HUES48 (cell line): ENCODE data around the gene MIOX.
A peak's percentile ranks its signal among the peaks of the same experiment; 100 is the strongest.

ENCODE experiments used
- H3K27ac ChIP-seq: one replicate; pipeline ENCODE4 v1.7.0; 2013; ENCODE audit warnings: low read depth, low read length, inconsistent platforms
- H3K27me3 ChIP-seq: 2 replicates; pipeline ENCODE4 v1.6.1; 2013; ENCODE audit warnings: mild to moderate bottlenecking, low read length; ENCODE audit not compliant: control insufficient read depth, insufficient read depth
- H3K36me3 ChIP-seq: 2 replicates; pipeline ENCODE4 v1.6.1; 2013; ENCODE audit warnings: low read length; ENCODE audit not compliant: control insufficient read depth, insufficient read depth
- H3K4me1 ChIP-seq: 2 replicates; pipeline ENCODE4 v1.6.1; 2013; ENCODE audit warnings: mild to moderate bottlenecking, low read length; ENCODE audit not compliant: control insufficient read depth, insufficient read depth
- H3K4me3 ChIP-seq: 2 replicates; pipeline ENCODE4 v1.5.1; 2013; ENCODE audit warnings: mild to moderate bottlenecking, low read depth, low read length
- H3K9ac ChIP-seq: 2 replicates; pipeline ENCODE4 v1.6.1; 2013; ENCODE audit warnings: mild to moderate bottlenecking, low read depth, low read length, moderate library complexity
- H3K9me3 ChIP-seq: 2 replicates; pipeline ENCODE4 v1.6.1; 2013; ENCODE audit warnings: low read length; ENCODE audit not compliant: control insufficient read depth, insufficient read depth

The MIOX gene

DNA sequence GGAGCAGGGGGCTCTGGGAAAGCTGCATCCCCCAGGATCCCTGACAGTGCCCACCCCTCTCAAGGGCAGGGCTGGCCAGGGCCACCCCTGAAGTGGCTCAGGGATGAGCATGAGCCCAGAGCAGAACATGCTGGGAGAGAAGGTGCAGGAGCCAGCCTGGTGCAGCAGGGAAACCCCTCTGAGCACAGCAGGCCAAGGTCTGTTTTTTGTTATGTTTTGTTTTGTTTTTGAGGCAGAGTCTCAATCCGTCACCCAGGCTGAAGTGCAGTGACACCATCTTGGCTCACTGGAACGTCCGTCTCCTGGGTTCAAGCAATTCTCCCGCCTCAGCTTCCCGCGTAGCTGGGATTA is 11.0 kb upstream of the MIOX start:
- Histone ChIP-seq H3K27me3 (peaks cover 13% of the 10 kb centered on the region), H3K9me3 (no peaks in the 10 kb centered on the region), H3K4me3 (peak overlapping the region; percentile 75; the same call in 1 of the 2 replicates), H3K9ac (no peak overlapping the region), H3K27ac (no peak overlapping the region), H3K36me3 (no peaks in the 10 kb centered on the region), H3K4me1 (peaks cover 9% of the 10 kb centered on the region)

DNA sequence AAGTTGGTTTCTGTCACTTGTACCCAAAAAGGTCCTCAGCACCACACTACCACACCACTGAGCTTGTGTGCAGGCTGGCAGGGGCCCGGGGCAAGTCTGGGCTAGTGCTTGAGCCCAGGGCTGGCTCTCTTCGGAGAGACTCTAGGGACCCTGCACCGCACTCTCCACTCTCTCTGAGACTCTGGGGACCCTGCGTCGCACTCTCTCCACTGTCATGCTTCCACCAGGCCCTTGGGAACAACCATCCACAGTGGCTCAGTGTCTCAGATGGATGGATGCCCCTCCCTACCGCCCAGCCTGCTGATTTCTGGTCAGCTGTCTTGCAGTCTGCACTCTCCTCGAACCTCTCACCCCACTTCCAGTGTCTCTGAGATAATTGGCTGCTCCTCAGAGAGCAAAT is 9.8 kb upstream of the MIOX start:
- Histone ChIP-seq H3K4me1 (peaks cover 9% of the 10 kb centered on the region), H3K9me3 (no peaks in the 10 kb centered on the region), H3K27ac (no peak overlapping the region), H3K9ac (no peak overlapping the region), H3K4me3 (no peak overlapping the region), H3K27me3 (peaks cover 18% of the 10 kb centered on the region), H3K36me3 (no peaks in the 10 kb centered on the region)

DNA sequence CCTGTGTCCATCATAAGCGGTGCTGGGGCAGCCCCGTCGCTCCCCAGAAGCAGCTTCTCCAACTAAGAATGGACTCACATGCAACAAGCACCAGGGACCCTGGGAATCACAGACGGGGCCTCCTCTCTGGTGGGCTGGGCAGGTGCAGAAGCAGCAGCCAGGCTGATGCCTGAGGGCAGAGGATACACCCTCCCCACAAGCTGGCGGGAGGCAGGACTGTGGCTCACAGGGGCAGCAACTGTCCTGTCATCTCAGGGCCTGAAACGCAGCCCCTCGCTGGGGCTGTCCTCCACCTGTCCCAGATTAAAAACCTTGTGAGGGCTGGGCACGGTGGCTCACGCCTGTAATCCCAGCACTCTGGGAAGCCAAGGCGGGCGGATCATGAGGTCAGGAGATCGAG is 8.7 kb upstream of the MIOX start:
- no peak overlapping the region for H3K27ac ChIP-seq

DNA sequence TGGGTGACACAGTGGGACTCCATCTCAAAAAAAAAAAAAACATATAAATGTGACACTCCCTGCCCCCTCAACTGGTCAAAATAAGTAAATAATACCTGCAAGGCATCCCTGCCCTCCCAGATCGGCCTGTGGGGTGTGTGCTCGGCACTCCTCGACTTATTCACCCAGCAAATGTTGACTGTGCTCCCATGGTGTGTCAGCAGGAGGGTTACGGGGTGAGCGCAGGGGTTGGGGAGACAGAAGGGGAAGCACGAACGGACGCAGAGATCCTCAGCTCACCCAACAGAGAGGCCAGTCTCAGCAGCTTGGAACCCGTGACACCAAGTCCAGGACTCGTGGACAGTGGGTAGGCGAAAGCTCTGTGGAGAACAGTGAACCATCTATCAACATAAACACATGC is 6.9 kb upstream of the MIOX start:
- Histone ChIP-seq H3K4me1 (peaks cover 4% of the 10 kb centered on the region; the same call in 1 of the 2 replicates), H3K9me3 (no peaks in the 10 kb centered on the region), H3K9ac (no peak overlapping the region)

More for the DNA sequence above, 8.7 kb upstream of the MIOX start:
- Histone ChIP-seq H3K36me3 (no peaks in the 10 kb centered on the region), H3K4me1 (peaks cover 9% of the 10 kb centered on the region), H3K9me3 (no peaks in the 10 kb centered on the region), H3K9ac (no peak overlapping the region), H3K4me3 (no peak overlapping the region), H3K27me3 (peaks cover 18% of the 10 kb centered on the region)

DNA sequence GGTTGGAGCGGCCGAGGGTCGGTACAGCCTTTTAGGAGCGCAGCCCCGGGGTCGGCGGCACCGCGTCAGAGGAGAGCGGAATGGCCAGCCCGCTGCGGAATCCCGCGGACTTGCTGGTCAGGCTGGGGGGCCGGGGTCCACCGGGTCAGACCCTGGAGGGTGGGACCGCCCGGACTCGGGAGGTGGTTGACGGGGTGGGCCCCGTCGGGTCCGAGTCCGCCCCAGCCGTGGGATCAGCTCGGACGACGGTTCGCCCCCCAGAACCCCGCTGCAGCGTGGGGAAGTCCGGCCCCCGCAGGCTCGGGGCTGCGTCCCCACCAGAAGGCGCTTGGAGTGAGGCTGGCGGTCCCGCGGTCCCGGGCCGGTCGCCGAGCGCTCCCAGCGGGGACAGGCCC is 5.6 kb upstream of the MIOX start:
- Histone ChIP-seq H3K27me3 (peaks cover 18% of the 10 kb centered on the region), H3K4me3 (peak overlapping the region; percentile 77), H3K27ac (no peak overlapping the region), H3K9me3 (no peaks in the 10 kb centered on the region), H3K36me3 (no peaks in the 10 kb centered on the region), H3K9ac (peak overlapping the region; percentile 54; the same call in 1 of the 2 replicates), H3K4me1 (no peaks in the 10 kb centered on the region; the same call in 1 of the 2 replicates)

More for the DNA sequence above, 6.9 kb upstream of the MIOX start:
- no peaks in the 10 kb centered on the region for H3K36me3 ChIP-seq
- peaks cover 18% of the 10 kb centered on the region for H3K27me3 ChIP-seq
- H3K4me3 ChIP-seq, result no peak overlapping the region
- H3K27ac ChIP-seq, result no peak overlapping the region

DNA sequence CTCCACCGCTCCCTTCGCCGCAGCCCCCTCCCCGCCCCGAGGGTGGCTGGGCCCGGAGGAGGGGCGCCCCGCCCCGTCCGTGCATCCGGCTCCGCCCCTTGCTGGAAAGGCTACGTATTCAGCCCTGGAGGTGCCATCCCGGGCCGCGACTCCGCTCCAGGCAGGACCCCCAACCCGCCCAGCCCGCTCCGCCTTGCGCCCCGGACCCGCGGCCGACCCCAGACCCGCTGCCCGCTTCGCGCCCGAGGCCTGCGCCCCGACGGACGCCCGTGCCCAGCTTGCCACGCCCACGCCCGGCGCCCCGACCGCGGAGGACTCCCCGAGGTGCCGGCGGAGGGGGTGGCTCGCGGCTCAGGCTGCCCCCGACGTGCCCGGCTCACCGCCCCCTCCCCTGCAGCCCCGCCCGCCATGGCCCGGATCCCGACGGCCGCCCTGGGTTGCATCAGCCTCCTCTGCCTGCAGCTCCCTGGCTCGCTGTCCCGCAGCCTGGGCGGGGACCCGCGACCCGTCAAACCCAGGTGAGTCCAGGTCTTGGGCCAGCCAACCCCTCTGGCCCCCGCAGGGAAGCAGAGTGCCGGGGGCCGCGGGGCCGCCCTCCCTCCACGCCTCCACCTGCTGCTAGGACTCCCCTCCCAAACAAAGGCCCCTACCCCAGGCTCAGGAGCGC is 5.1 kb upstream of the MIOX start, which contains the start of gene ADM2:
Gene ADM2 (plus strand): TSS at position 104 of the 667 bp plus-strand sequence. CDS start 305 bp downstream, at position 409.
- H3K4me1 ChIP-seq, result no peaks in the 10 kb centered on the region; the same call in 1 of the 2 replicates
- H3K27me3 ChIP-seq, result peaks cover 18% of the 10 kb centered on the region
- H3K4me3 ChIP-seq, result peak within 1 kb of the TSS; percentile 77
- no peaks in the 10 kb centered on the region for H3K9me3 ChIP-seq
- H3K9ac ChIP-seq, result peak within 1 kb of the TSS; percentile 73
- no peaks in the 10 kb centered on the region for H3K36me3 ChIP-seq
- no peak within 1 kb of the TSS for H3K27ac ChIP-seq

DNA sequence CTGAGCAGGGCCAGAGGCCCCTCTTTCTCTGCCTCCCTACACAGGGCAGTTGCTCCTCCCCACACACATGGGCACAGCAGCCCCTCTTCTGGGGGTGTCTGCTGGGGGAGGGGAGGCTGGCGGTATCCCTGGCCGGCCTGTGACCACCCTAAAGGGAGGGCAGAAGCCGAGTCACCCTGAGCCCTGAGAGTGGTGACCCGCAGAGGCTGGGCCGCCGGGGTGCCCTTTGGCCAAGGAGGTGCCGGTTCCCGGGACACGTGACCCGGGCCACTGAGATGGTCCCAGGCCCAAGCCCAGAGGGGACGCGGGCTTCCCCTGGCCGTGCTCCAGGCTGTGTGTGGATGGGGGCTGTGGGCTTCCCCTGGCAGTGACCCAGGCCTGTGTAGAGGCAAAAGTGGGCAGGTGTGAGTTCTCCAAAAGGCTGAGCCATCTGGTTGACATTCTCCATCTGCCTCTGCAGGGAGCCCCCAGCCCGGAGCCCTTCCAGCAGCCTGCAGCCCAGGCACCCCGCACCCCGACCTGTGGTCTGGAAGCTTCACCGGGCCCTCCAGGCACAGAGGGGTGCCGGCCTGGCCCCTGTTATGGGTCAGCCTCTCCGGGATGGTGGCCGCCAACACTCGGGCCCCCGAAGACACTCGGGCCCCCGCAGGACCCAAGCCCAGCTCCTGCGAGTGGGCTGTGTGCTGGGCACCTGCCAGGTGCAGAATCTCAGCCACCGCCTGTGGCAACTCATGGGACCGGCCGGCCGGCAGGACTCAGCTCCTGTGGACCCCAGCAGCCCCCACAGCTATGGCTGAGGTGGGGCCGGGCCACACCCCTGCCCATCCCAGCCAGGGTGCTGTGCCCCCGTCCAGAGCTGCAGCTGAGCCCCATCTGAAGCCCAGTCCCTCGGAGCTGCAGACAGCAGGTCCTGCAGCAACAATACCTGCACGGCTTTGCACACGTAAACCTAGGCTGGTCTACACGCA is 4.3 kb upstream of the MIOX start:
- Histone ChIP-seq H3K9ac (peak overlapping the region; percentile 73), H3K36me3 (no peaks in the 10 kb centered on the region), H3K4me1 (no peaks in the 10 kb centered on the region), H3K4me3 (peak overlapping the region; percentile 77), H3K9me3 (no peaks in the 10 kb centered on the region), H3K27ac (no peak overlapping the region), H3K27me3 (peaks cover 18% of the 10 kb centered on the region)

DNA sequence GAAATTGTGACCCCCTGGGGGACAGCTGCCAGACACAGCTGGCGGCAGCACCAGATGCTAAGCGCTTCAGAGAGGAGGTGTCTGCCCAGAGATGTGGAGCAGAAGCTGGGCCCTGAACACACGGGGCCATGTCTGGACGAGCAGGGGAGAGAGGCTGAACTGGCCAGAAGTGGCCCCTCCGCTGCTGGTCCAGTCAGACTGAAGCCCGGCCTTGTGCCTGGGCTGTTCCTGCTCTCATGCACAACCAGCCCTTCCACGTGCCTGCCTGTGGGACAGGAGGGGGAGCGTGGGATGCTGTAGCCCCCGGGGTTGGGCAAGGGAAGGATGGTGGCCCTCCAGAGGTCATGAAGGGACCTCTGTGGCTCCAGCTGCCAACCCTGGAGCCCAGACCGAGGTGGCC is 3.6 kb upstream of the MIOX start:
- H3K9me3 ChIP-seq, result no peaks in the 10 kb centered on the region
- H3K4me1 ChIP-seq, result no peaks in the 10 kb centered on the region
- no peaks in the 10 kb centered on the region for H3K36me3 ChIP-seq
- H3K4me3 ChIP-seq, result no peak overlapping the region
- no peak overlapping the region for H3K9ac ChIP-seq
- peaks cover 18% of the 10 kb centered on the region for H3K27me3 ChIP-seq
- H3K27ac ChIP-seq, result no peak overlapping the region

DNA sequence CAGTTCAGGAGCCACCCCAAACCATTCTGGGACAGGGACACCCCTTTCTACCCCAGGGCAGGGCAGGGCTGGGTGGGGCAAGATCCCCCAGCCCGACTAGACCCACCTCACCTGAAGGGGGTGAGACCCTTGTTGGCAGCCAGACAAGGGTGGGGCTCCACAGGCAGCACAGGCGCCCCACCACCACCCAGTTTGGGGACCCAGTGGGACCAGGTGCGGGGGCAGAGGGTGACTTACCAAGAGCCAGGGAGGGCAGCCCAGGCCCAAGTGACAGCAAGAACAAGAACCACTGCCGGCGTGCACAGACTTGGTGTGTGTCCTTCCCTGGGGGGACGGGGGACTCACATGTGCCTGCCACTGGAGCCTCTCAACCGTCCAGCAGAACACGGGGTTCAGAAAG is 3.1 kb upstream of the MIOX start:
- H3K27ac ChIP-seq, result no peak overlapping the region
- no peaks in the 10 kb centered on the region for H3K9me3 ChIP-seq
- H3K4me1 ChIP-seq, result no peaks in the 10 kb centered on the region
- no peaks in the 10 kb centered on the region for H3K36me3 ChIP-seq
- peaks cover 18% of the 10 kb centered on the region for H3K27me3 ChIP-seq
- no peak overlapping the region for H3K9ac ChIP-seq
- H3K4me3 ChIP-seq, result no peak overlapping the region

DNA sequence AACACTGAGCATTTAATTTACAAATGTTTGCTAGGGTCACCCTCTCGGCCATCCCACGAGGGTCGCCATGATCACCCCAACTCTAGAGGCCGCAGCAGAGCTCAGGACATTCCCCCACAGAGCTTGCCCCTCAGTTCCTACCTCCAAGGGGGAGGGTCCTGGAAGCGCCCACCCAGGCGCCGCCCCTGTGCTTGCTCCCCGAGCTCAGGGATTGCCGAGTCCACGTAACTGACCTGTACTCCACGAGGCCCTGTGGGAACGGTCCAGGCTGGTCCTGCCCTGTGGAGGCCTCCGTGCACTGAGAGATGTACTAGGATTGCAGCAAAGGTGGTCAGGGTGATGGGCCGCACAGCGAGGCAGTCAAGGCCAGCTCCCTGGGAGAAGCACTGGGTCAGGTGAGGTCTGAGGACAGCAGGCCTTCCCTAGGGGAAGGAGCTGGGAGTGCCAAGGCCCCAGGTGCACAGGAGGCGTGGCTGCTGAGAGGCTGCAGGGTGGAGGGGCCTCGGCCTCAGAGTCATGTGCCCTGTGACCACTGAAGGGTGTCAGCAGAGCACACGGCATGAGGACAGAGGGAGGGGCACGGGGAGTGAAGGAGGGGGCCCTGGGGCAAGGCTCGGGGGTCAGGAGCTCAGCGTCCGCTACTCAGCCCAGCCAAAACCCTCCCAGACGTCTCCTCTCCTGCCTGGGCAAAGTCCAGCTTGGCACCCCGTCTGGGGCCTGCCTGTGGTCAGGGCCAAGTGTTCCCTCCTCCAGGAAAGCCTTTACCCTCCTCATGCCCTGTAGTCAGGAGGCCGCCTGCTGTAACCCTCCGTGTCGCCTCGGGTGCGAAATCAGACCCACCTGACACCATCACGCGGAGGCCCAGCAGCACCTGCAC is 2.4 kb upstream of the MIOX start:
- H3K36me3 ChIP-seq, result no peaks in the 10 kb centered on the region
- H3K4me3 ChIP-seq, result no peak overlapping the region
- H3K27me3 ChIP-seq, result peaks cover 18% of the 10 kb centered on the region
- H3K4me1 ChIP-seq, result no peaks in the 10 kb centered on the region
- H3K9ac ChIP-seq, result no peak overlapping the region
- no peaks in the 10 kb centered on the region for H3K9me3 ChIP-seq
- H3K27ac ChIP-seq, result no peak overlapping the region
